HG03521 (cell line): ENCODE data around the gene VIL1.

Source experiments
- ATAC-seq: cut with Tn5 transposase; IDR thresholded peaks from one replicate; pipeline ENCODE4 v1.9.1; 2021; ENCODE audit warnings: mild to moderate bottlenecking, moderate library complexity; ENCODE audit not compliant: unreplicated experiment

VIL1 gene

GRCh38 chr2:218394298-218395089 is 24.4 kb upstream of the VIL1 start:
- no peak for ATAC-seq

- no peak for ATAC-seq
Measured at GRCh38 chr2:218395090-218395444, 23.9 kb upstream of the VIL1 start.

GRCh38 chr2:218395456-218395825 is 23.5 kb upstream of the VIL1 start:
- no peak for ATAC-seq

GRCh38 chr2:218395826-218396687 is 22.9 kb upstream of the VIL1 start:
- peak; percentile 44 for ATAC-seq

- no peak for ATAC-seq
Measured at GRCh38 chr2:218396688-218397462, 22.0 kb upstream of the VIL1 start.

GRCh38 chr2:218397463-218397819 is 21.5 kb upstream of the VIL1 start:
- ATAC-seq = no peak

- ATAC-seq = no peak
Measured at GRCh38 chr2:218397820-218398436, 21.0 kb upstream of the VIL1 start.

GRCh38 chr2:218398437-218399390 is 20.2 kb upstream of the VIL1 start:
- ATAC-seq = peak; percentile 15

GRCh38 chr2:218399391-218400166 is 19.3 kb upstream of the VIL1 start, which contains the start of gene CTDSP1:
TSS of gene CTDSP1 (plus strand) at chr2:218399868. CDS start at chr2:218400091, 223 bp downstream.
- peak; percentile 42 for ATAC-seq

- ATAC-seq = no peak
Measured at GRCh38 chr2:218400167-218400929, 18.6 kb upstream of the VIL1 start.

- no peak for ATAC-seq
Measured at GRCh38 chr2:218400930-218401881, 17.7 kb upstream of the VIL1 start.

GRCh38 chr2:218401890-218402289 is 17.0 kb upstream of the VIL1 start:
- no peak for ATAC-seq

GRCh38 chr2:218402491-218402901 is 16.4 kb upstream of the VIL1 start:
- ATAC-seq = no peak

GRCh38 chr2:218402911-218403411 is 16.0 kb upstream of the VIL1 start:
- ATAC-seq = no peak

- ATAC-seq = no peak
Measured at GRCh38 chr2:218403810-218404209, 15.1 kb upstream of the VIL1 start.

GRCh38 chr2:218404351-218405085 is 14.4 kb upstream of the VIL1 start:
- no peak for ATAC-seq
